NCI-H82 (cell line): ENCODE measurements around the gene MRGPRX1.
A peak's percentile ranks its signal among the peaks of the same experiment; 100 is the strongest.
"Not testable (repeated sequence)": the region's sequence is repeated elsewhere in the genome, so short reads cannot be mapped to it uniquely, and the experiment has no call there.

Experiments
- DNase-seq: peaks from one replicate; lab custom pipeline; 2025; lab: John Stamatoyannopoulos, UW

Gene MRGPRX1

GRCh38 chr11:18939314-18939713 is at the start of gene MRGPRX1:
MRGPRX1 (minus strand) TSS chr11:18939414; CDS start chr11:18934784, 4,630 bp downstream.
- no peak for DNase-seq

GRCh38 chr11:18987454-18988231 is 48.4 kb upstream of the MRGPRX1 start:
- no peak for DNase-seq

GRCh38 chr11:18986744-18987143 is 47.5 kb upstream of the MRGPRX1 start:
- DNase-seq = no peak

- no peak for DNase-seq
These were observed 42.7 kb upstream of the MRGPRX1 start for GRCh38 chr11:18981897-18982296.

- DNase-seq = no peak
These were observed 35.0 kb upstream of the MRGPRX1 start for GRCh38 chr11:18974192-18974591.

- DNase-seq = no peak
These were observed 33.1 kb upstream of the MRGPRX1 start for GRCh38 chr11:18972336-18972735.

GRCh38 chr11:18969720-18970119 is 30.5 kb upstream of the MRGPRX1 start:
- DNase-seq = no peak

GRCh38 chr11:18958221-18958910 is 19.2 kb upstream of the MRGPRX1 start:
- DNase-seq = no peak

- DNase-seq = no peak
These were observed 17.4 kb upstream of the MRGPRX1 start for GRCh38 chr11:18956630-18957029.

- no peak for DNase-seq
These were observed 3.1 kb downstream of the MRGPRX1 start for GRCh38 chr11:18936002-18936673.

GRCh38 chr11:18934195-18934814 is 4.9 kb downstream of the MRGPRX1 start:
- DNase-seq = no peak

GRCh38 chr11:18927550-18928322 is 11.5 kb downstream of the MRGPRX1 start:
- DNase-seq = no peak

GRCh38 chr11:18925426-18925825 is 13.8 kb downstream of the MRGPRX1 start:
- not testable (repeated sequence) for DNase-seq

GRCh38 chr11:18912883-18913282 is 26.3 kb downstream of the MRGPRX1 start:
- peak; percentile 8 for DNase-seq

- DNase-seq = no peak
These were observed 31.8 kb downstream of the MRGPRX1 start for GRCh38 chr11:18907391-18907790.

- not testable (repeated sequence) for DNase-seq
These were observed 38.6 kb downstream of the MRGPRX1 start for GRCh38 chr11:18900637-18901036.

- DNase-seq = peak; percentile 89
These were observed 39.0 kb downstream of the MRGPRX1 start for GRCh38 chr11:18900151-18900611.

GRCh38 chr11:18891712-18892111 is 47.5 kb downstream of the MRGPRX1 start:
- not testable (repeated sequence) for DNase-seq

- no peak for DNase-seq
These were observed 48.6 kb downstream of the MRGPRX1 start for GRCh38 chr11:18890615-18891014.
